GM10248 (cell line): ENCODE data around the gene LRRC56.

Experiments used
- CTCF ChIA-PET: fragments of 300-600 bp; sonication (Branson Sonifier 250); formaldehyde crosslinking; extraction: SDS; loops from one replicate; lab custom pipeline; 2021; ENCODE audit warnings: antibody characterized with exemption; lab: Yijun Ruan, JAX
- POLR2A ChIA-PET: fragments of 350-650 bp; sonication (Branson Sonifier 250); formaldehyde crosslinking; extraction: SDS; loops from one replicate; lab custom pipeline; 2020; ENCODE audit warnings: antibody characterized with exemption; lab: Yijun Ruan, JAX
- DNase-seq: peaks from one replicate; pipeline ENCODE4 v3.0.0; 2012; ENCODE audit errors: extremely low spot score
- TF ChIP-seq, protein P1 (sequence below): IDR thresholded peaks from 2 replicates; pipeline ENCODE4 v1.5.1; 2012; ENCODE audit warnings: mild to moderate bottlenecking, low read depth; ENCODE audit errors: extremely low read depth, missing control alignments, control extremely low read depth

The LRRC56 gene

DNA sequence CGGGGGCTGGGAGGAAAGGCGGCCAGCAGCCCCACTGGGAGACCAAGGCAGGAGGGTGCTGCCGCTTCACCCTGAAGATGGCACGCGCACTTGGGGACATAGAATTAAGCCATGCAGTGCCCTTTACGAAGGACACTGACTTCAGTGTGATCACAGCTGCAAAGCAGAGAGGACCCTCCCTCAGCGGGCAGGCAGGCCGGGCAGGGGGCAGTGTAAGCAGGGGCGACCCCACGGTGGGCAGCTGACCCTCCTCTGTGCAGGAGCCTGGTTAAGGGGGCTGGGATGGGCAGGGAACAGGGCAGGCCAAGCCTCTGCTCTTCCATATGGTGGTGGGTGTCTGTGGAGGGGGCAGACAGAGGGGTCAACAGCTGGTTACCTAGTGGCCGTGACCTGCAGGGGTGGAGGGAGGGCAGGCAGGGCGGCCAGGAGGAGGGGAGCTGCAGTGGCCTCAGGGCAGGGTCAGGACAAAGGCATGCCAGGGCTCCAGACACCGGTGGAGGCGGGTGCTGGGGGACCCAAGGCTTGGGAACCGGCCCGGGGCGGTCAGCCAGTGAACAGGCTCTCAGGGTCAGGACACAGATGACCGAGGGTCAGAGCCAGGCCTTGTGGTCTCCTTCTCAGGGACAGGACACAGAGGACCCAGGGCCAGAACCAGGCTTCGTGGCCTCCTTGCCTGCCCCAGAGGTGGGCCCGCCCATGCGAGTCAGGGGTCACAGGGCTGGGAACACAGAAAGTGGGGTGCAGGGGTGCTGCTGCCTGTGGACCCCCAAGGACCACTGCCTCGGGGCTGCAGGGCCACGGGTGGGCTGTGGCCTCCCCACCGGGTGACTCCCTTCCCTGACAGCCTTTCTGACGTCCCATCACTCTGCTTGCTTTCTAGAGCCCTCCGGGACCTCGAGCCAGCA lies 16.0 kb downstream of the LRRC56 start:
- ChIA-PET CTCF (interaction anchor here (1.3 to 8.1 kb wide), 5 partner anchors 8 to 172 kb away, joined by 3 to 71 read pairs (median 11); partner anchors contain the start of gene HRAS), POLR2A (interaction anchor here (0.5 kb wide), 1 partner anchor 88 kb away, joined by 3 read pairs; no protein-coding TSS in a partner anchor)
- no peak for DNase-seq
- TF ChIP-seq, protein P1, sequence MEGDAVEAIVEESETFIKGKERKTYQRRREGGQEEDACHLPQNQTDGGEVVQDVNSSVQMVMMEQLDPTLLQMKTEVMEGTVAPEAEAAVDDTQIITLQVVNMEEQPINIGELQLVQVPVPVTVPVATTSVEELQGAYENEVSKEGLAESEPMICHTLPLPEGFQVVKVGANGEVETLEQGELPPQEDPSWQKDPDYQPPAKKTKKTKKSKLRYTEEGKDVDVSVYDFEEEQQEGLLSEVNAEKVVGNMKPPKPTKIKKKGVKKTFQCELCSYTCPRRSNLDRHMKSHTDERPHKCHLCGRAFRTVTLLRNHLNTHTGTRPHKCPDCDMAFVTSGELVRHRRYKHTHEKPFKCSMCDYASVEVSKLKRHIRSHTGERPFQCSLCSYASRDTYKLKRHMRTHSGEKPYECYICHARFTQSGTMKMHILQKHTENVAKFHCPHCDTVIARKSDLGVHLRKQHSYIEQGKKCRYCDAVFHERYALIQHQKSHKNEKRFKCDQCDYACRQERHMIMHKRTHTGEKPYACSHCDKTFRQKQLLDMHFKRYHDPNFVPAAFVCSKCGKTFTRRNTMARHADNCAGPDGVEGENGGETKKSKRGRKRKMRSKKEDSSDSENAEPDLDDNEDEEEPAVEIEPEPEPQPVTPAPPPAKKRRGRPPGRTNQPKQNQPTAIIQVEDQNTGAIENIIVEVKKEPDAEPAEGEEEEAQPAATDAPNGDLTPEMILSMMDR, result no peak

DNA sequence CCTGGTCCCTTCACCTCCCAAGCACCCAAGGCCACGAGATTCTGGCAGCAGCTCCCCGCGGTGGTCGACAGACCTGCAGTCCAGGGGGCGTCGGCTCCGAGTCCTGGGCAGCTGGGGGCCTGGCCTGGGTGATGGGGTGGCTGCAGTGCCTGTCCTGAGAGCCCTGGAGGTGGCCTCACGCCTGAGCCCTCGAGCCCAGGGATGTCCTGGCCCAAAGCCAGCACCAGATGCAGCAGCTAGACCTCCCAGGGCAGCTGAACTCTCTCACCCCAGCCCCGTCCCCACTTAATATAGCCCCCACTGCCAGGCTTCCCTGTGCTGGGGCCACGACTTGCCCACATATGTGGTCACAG lies 16.6 kb downstream of the LRRC56 start:
- no peak for DNase-seq
- ChIA-PET CTCF (interaction anchor here (0.8 to 8.1 kb wide), 14 partner anchors 8 to 351 kb away, joined by 3 to 71 read pairs (median 5); partner anchors contain the start of genes HRAS, TALDO1 and TMEM80), POLR2A (interaction anchor here (0.5 kb wide), 1 partner anchor 87 kb away, joined by 3 read pairs; no protein-coding TSS in a partner anchor)
- TF ChIP-seq, protein P1, result no peak

DNA sequence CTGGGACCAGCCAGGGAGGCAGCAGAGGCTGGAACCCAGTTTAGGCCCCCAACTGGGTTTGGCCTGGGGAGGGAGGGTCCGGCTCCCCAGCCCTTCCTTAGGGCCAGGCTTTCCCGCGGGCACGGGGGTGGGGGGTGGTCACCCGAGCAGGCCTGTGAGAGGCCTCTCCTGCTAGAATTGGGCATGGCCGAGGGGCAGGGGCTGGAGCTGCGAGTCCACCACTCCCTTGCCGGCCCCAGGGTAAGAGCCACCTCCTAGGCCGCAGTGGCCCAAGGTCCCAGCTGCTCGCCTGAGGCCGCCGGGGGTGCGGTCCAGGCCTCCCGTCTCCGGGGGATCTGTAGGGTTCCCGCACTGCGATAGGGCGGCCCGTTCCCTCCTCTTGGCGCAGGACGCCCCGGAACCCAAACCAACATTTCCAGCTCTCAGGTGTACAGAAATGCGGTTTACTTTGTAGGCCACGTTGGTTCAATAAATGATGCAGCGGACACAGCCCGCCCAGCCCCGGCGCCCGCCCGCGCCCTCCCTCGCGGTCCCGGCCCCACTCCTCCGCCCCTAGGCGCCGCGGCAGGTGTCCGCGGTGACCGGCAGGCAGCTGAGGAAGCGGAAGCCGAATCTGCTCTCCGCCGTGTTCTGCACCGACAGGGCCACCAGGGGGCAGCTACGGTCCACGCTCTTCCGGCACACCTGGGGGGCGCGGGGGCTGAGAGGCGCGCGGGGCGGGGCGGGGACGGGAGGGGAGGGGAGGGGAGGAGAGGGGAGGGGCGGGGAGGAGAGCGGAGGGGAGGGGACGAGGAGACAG lies 17.3 kb downstream of the LRRC56 start:
- DNase-seq, result peak; percentile 89
- TF ChIP-seq, protein P1, result peak; percentile 90
- POLR2A ChIA-PET, result interaction anchor here (1.4 kb wide), 1 partner anchor 14 kb away, joined by 3 read pairs; no protein-coding TSS in a partner anchor
- CTCF ChIA-PET, result interaction anchor here (0.6 to 8.1 kb wide), 33 partner anchors 9 to 352 kb away, joined by 3 to 71 read pairs (median 4); partner anchors contain the start of genes HRAS, TALDO1 and TMEM80

DNA sequence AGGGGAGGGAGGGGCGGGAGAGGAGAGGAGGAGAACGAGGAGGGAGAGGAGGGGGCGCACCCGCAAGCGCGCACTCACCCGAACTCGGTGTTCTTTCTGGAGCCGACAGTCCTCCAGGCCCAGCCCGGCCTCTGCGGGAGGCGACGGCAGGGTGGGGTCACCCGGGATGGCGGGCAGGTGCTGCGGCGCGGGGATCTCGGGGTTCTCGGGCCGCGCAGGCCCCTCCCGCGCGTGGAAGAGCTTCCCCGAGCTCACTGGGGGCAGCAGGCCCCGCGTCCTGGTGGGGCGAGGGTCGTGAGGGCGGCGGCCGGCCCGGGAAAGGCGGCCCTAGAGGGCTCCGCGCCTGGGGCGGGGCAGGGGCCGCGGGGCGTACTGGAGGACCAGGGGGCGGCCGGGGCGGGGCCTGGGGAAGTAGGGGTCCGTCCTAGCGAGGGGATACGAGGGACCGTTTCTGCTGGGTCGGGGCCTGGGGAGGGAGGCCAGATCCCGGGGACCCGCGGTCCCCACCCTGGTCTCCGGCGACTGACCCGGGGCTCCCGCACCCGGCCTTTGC lies 18.0 kb downstream of the LRRC56 start:
- no peak for DNase-seq
- POLR2A ChIA-PET, result interaction anchor here (1.4 kb wide), 1 partner anchor 14 kb away, joined by 3 read pairs; no protein-coding TSS in a partner anchor
- TF ChIP-seq, protein P1, result no peak
- CTCF ChIA-PET, result interaction anchor here (0.8 to 8.1 kb wide), 23 partner anchors 8 to 246 kb away, joined by 3 to 71 read pairs (median 4); partner anchors contain the start of genes HRAS and TMEM80

DNA sequence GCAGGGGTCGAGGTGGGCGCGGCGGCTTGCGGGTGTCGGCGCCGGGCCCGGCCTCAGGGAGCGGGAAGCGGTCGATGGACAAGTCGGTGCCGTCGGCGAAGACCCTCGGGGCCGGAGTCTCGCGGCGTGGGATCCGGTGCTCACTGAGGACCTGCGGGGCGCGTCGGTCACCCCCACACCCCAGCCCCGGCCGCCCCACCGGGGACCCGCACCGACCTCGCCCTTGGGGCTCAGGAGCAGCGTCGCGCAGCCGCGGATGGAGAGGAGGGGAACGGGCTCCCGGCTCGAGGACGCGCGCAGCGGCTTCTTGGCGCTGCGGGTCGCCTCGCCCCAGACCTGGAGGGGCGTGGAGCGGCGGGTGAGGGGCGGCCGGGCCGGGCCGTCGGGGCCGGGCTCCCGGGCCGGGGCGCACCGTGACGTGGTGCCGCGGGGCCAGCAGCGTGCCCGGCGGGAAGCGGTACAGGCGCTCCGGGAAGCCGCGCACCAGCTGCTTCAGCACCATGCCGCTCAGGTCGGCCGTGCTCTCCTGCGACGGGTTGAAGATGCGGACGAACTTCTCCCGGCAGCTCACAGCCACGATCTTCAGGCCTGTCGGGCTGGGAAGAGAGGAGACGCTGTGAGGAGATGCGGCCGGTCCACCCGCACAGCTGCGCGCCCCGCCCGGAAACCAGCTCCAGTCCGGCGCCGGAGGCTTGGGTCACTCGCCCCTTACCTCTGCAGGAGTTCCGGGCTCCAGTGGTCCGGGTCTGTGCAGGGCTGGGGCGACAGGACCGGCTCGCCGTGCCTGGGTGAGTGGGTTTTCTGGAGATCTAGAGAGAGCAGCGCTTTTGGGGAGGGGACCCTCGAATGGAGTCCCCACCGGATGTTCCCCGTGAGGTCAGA lies 18.7 kb downstream of the LRRC56 start:
- DNase-seq, result no peak
- TF ChIP-seq, protein P1, result no peak
- CTCF ChIA-PET, result interaction anchor here (0.9 to 8.1 kb wide), 16 partner anchors 10 to 218 kb away, joined by 3 to 71 read pairs (median 4); partner anchors contain the start of gene HRAS
- POLR2A ChIA-PET, result interaction anchor here (0.6 to 1.4 kb wide), 2 partner anchors 11 to 15 kb away, joined by 3 read pairs; no protein-coding TSS in a partner anchor
